Endothelial cell of hepatic sinusoid (primary cell): ENCODE results near the gene MAP3K6.

Experiments
- in situ Hi-C: cut with HindIII; loops from 2 replicates; pipeline ENCODE4 v1.10.0; 2017; ENCODE audit warnings: low sequenced_read_pairs

The MAP3K6 gene

GRCh38 chr1:27357281-27358037, 9.3 kb downstream of the MAP3K6 start:
- in situ Hi-C loops = no loop called here

- in situ Hi-C loops = no loop called here
These were observed 10.0 kb downstream of the MAP3K6 start for GRCh38 chr1:27356619-27357280.

GRCh38 chr1:27356277-27356618, 10.5 kb downstream of the MAP3K6 start:
- in situ Hi-C loops = no loop called here

- in situ Hi-C loops = no loop called here
These were observed 11.1 kb downstream of the MAP3K6 start for GRCh38 chr1:27355683-27356082.

- in situ Hi-C loops = no loop called here
These were observed 13.1 kb downstream of the MAP3K6 start for GRCh38 chr1:27353629-27354028.

- in situ Hi-C loops = no loop called here
These were observed 13.6 kb downstream of the MAP3K6 start for GRCh38 chr1:27353166-27353565.

- in situ Hi-C loops = no loop called here
These were observed 15.1 kb downstream of the MAP3K6 start for GRCh38 chr1:27351541-27352107.

GRCh38 chr1:27350663-27351540, 15.9 kb downstream of the MAP3K6 start:
- in situ Hi-C loops = no loop called here

GRCh38 chr1:27349784-27350662, 16.7 kb downstream of the MAP3K6 start:
- in situ Hi-C loops = no loop called here

GRCh38 chr1:27348861-27349783, 17.6 kb downstream of the MAP3K6 start:
- in situ Hi-C loops = no loop called here

GRCh38 chr1:27346991-27347624, 19.7 kb downstream of the MAP3K6 start:
- in situ Hi-C loops = no loop called here

GRCh38 chr1:27346357-27346756, 20.4 kb downstream of the MAP3K6 start:
- in situ Hi-C loops = no loop called here

- in situ Hi-C loops = no loop called here
These were observed 21.5 kb downstream of the MAP3K6 start for GRCh38 chr1:27345272-27345671.

GRCh38 chr1:27343639-27344025, 23.1 kb downstream of the MAP3K6 start:
- in situ Hi-C loops = no loop called here

GRCh38 chr1:27342778-27343638, 23.8 kb downstream of the MAP3K6 start:
- in situ Hi-C loops = no loop called here

- in situ Hi-C loops = no loop called here
These were observed 24.4 kb downstream of the MAP3K6 start for GRCh38 chr1:27342391-27342777.

GRCh38 chr1:27341525-27342252, 25.1 kb downstream of the MAP3K6 start, which contains the start of gene SYTL1:
SYTL1 (plus strand) TSS chr1:27342022; CDS start chr1:27345335, 3,313 bp downstream.
- in situ Hi-C loops = no loop called here
